Measurements from ENCODE around the gene CD96. TPM values are rescaled to one million over a fixed set of nuclear protein-coding genes. Genes with fewer than 3 reads are reported as not detected.

The CD96 gene
- total RNA-seq, 1 donor from 2014 or later, result 0.61 TPM

- no peaks in the 10 kb centered on the region for H3K27me3 Mint-ChIP-seq (ENCODE audit: low read depth, unreplicated experiment)
- Histone ChIP-seq H3K27me3 (ENCODE audit: insufficient read depth, low read length) (no peaks in the 10 kb centered on the region), H3K4me2 (ENCODE audit: low read length) (no peak overlapping the region), H3K4me3 (ENCODE audit: insufficient read depth, low read depth, low read length) (no peak overlapping the region), H3K36me3 (ENCODE audit: insufficient read depth, low read length) (no peaks in the 10 kb centered on the region), H3K4me1 (ENCODE audit: insufficient read depth, low read length) (peaks cover 56% of the 10 kb centered on the region), H3K9ac (ENCODE audit: low read length) (no peak overlapping the region), H2AFZ (ENCODE audit: low read depth, low read length) (no peak overlapping the region), H3K9me3 (ENCODE audit: insufficient read depth, low read depth, low read length) (no peaks in the 10 kb centered on the region), H3K79me2 (ENCODE audit: insufficient read depth, low read length) (no peaks in the 10 kb centered on the region), H4K20me1 (ENCODE audit: insufficient read depth, low read length) (no peaks in the 10 kb centered on the region), H3K27ac (ENCODE audit: low read depth, low read length) (no peak overlapping the region)
- no peak overlapping the region for H3K4me3 Mint-ChIP-seq (ENCODE audit: unreplicated experiment)
- FAIRE-seq, result peak; percentile 75
- no peaks in the 10 kb centered on the region for H3K9me3 Mint-ChIP-seq (ENCODE audit: unreplicated experiment)
- H3K36me3 Mint-ChIP-seq (ENCODE audit: low read depth, unreplicated experiment), result no peaks in the 10 kb centered on the region
- no peak overlapping the region for H3K27ac Mint-ChIP-seq (ENCODE audit: unreplicated experiment)
- TF ChIP-seq, protein P1, sequence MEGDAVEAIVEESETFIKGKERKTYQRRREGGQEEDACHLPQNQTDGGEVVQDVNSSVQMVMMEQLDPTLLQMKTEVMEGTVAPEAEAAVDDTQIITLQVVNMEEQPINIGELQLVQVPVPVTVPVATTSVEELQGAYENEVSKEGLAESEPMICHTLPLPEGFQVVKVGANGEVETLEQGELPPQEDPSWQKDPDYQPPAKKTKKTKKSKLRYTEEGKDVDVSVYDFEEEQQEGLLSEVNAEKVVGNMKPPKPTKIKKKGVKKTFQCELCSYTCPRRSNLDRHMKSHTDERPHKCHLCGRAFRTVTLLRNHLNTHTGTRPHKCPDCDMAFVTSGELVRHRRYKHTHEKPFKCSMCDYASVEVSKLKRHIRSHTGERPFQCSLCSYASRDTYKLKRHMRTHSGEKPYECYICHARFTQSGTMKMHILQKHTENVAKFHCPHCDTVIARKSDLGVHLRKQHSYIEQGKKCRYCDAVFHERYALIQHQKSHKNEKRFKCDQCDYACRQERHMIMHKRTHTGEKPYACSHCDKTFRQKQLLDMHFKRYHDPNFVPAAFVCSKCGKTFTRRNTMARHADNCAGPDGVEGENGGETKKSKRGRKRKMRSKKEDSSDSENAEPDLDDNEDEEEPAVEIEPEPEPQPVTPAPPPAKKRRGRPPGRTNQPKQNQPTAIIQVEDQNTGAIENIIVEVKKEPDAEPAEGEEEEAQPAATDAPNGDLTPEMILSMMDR (IDR thresholded peaks at IDR 0.05; ENCODE audit: insufficient read depth, low read depth, low read length), result no peak
- no peak for TF ChIP-seq EZH2 (IDR thresholded peaks at IDR 0.05; ENCODE audit: insufficient read depth, low read length)
- peaks cover 48% of the 10 kb centered on the region for H3K4me1 Mint-ChIP-seq (ENCODE audit: low read depth, unreplicated experiment)
- DNase-seq (ENCODE audit: low read depth), result peak; percentile 32
These were observed 50.9 kb downstream of the CD96 start for GRCh38 chr3:111592936-111593335.

GRCh38 chr3:111593666-111594065, 51.7 kb downstream of the CD96 start:
- peak overlapping the region; percentile 91 for H3K27ac Mint-ChIP-seq (ENCODE audit: unreplicated experiment)
- H3K4me1 Mint-ChIP-seq (ENCODE audit: low read depth, unreplicated experiment), result peaks cover 48% of the 10 kb centered on the region
- H3K79me2 ChIP-seq (ENCODE audit: insufficient read depth, low read length), result no peaks in the 10 kb centered on the region
- DNase-seq (ENCODE audit: low read depth), result no peak
- H4K20me1 ChIP-seq (ENCODE audit: insufficient read depth, low read length), result no peaks in the 10 kb centered on the region
- no peak overlapping the region for H2AFZ ChIP-seq (ENCODE audit: low read depth, low read length)
- no peaks in the 10 kb centered on the region for H3K36me3 ChIP-seq (ENCODE audit: insufficient read depth, low read length)
- FAIRE-seq, result no peak
- no peak overlapping the region for H3K4me3 ChIP-seq (ENCODE audit: insufficient read depth, low read depth, low read length)
- H3K4me1 ChIP-seq (ENCODE audit: insufficient read depth, low read length), result peaks cover 56% of the 10 kb centered on the region
- no peaks in the 10 kb centered on the region for H3K27me3 ChIP-seq (ENCODE audit: insufficient read depth, low read length)
- no peak overlapping the region for H3K9ac ChIP-seq (ENCODE audit: low read length)
- no peaks in the 10 kb centered on the region for H3K9me3 Mint-ChIP-seq (ENCODE audit: unreplicated experiment)
- H3K36me3 Mint-ChIP-seq (ENCODE audit: low read depth, unreplicated experiment), result no peaks in the 10 kb centered on the region
- H3K9me3 ChIP-seq (ENCODE audit: insufficient read depth, low read depth, low read length), result no peaks in the 10 kb centered on the region
- H3K27ac ChIP-seq (ENCODE audit: low read depth, low read length), result peak overlapping the region; percentile 53
- H3K27me3 Mint-ChIP-seq (ENCODE audit: low read depth, unreplicated experiment), result no peaks in the 10 kb centered on the region
- H3K4me2 ChIP-seq (ENCODE audit: low read length), result peak overlapping the region; percentile 48
- H3K4me3 Mint-ChIP-seq (ENCODE audit: unreplicated experiment), result peak overlapping the region; percentile 3
- no peak for TF ChIP-seq EZH2 (IDR thresholded peaks at IDR 0.05; ENCODE audit: insufficient read depth, low read length)
- TF ChIP-seq, protein P1 (IDR thresholded peaks at IDR 0.05; ENCODE audit: insufficient read depth, low read depth, low read length), result no peak

- Histone ChIP-seq H3K27ac (ENCODE audit: low read depth, low read length) (peak overlapping the region; percentile 53), H3K4me2 (ENCODE audit: low read length) (peak overlapping the region; percentile 48), H3K4me1 (ENCODE audit: insufficient read depth, low read length) (peaks cover 54% of the 10 kb centered on the region), H3K27me3 (ENCODE audit: insufficient read depth, low read length) (no peaks in the 10 kb centered on the region), H3K36me3 (ENCODE audit: insufficient read depth, low read length) (no peaks in the 10 kb centered on the region), H4K20me1 (ENCODE audit: insufficient read depth, low read length) (no peaks in the 10 kb centered on the region), H2AFZ (ENCODE audit: low read depth, low read length) (no peak overlapping the region), H3K9me3 (ENCODE audit: insufficient read depth, low read depth, low read length) (no peaks in the 10 kb centered on the region), H3K9ac (ENCODE audit: low read length) (no peak overlapping the region), H3K4me3 (ENCODE audit: insufficient read depth, low read depth, low read length) (no peak overlapping the region), H3K79me2 (ENCODE audit: insufficient read depth, low read length) (no peaks in the 10 kb centered on the region)
- peak; percentile 95 for DNase-seq (ENCODE audit: low read depth)
- Mint-ChIP-seq H3K27me3 (ENCODE audit: low read depth, unreplicated experiment) (no peaks in the 10 kb centered on the region), H3K27ac (ENCODE audit: unreplicated experiment) (peak overlapping the region; percentile 91), H3K4me3 (ENCODE audit: unreplicated experiment) (no peak overlapping the region), H3K9me3 (ENCODE audit: unreplicated experiment) (no peaks in the 10 kb centered on the region), H3K36me3 (ENCODE audit: low read depth, unreplicated experiment) (no peaks in the 10 kb centered on the region), H3K4me1 (ENCODE audit: low read depth, unreplicated experiment) (peaks cover 48% of the 10 kb centered on the region)
- TF ChIP-seq, protein P1 (IDR thresholded peaks at IDR 0.05; ENCODE audit: insufficient read depth, low read depth, low read length), result no peak
- peak; percentile 93 for FAIRE-seq
These were observed 52.2 kb downstream of the CD96 start for GRCh38 chr3:111594205-111594604.
